DMS53 (cell line): Measurements from ENCODE around the gene C12orf60.

Source experiments
- DNase-seq: peaks from one replicate; lab custom pipeline; 2025; lab: John Stamatoyannopoulos, UW

Gene C12orf60

GRCh38 chr12:14777271-14777670, 26.2 kb upstream of the C12orf60 start:
- peak; percentile 85 for DNase-seq

- peak; percentile 26 for DNase-seq
These were observed 23.6 kb upstream of the C12orf60 start for GRCh38 chr12:14779834-14780233.

- DNase-seq = no peak
These were observed 22.6 kb upstream of the C12orf60 start for GRCh38 chr12:14780859-14781258.

GRCh38 chr12:14781563-14781962, 21.9 kb upstream of the C12orf60 start:
- DNase-seq = no peak

- no peak for DNase-seq
These were observed 20.7 kb upstream of the C12orf60 start for GRCh38 chr12:14782756-14783155.

GRCh38 chr12:14784471-14784870, 19.0 kb upstream of the C12orf60 start:
- DNase-seq = no peak

- no peak for DNase-seq
These were observed 17.9 kb upstream of the C12orf60 start for GRCh38 chr12:14785568-14785967.

GRCh38 chr12:14795028-14795448, 8.4 kb upstream of the C12orf60 start:
- DNase-seq = no peak

- no peak for DNase-seq
These were observed 1.2 kb upstream of the C12orf60 start for GRCh38 chr12:14802247-14802646.

- DNase-seq = no peak
These were observed 804 bp upstream of the C12orf60 start for GRCh38 chr12:14802721-14803010.

GRCh38 chr12:14803830-14804160, 325 bp downstream of the C12orf60 start:
- DNase-seq = no peak

GRCh38 chr12:14810167-14810952, 6.9 kb downstream of the C12orf60 start:
- DNase-seq = no peak

GRCh38 chr12:14810953-14811483, 7.5 kb downstream of the C12orf60 start:
- DNase-seq = peak; percentile 84

- DNase-seq = no peak
These were observed 8.0 kb downstream of the C12orf60 start for GRCh38 chr12:14811486-14811885.

GRCh38 chr12:14814014-14814413, 10.5 kb downstream of the C12orf60 start, which contains the start of gene SMCO3:
Gene SMCO3 (minus strand): TSS chr12:14814182. CDS start chr12:14806680, 7,502 bp downstream.
- DNase-seq = no peak

GRCh38 chr12:14824012-14824634, 20.7 kb downstream of the C12orf60 start:
- DNase-seq = no peak

GRCh38 chr12:14825256-14825655, 21.8 kb downstream of the C12orf60 start:
- no peak for DNase-seq

- DNase-seq = no peak
These were observed 23.0 kb downstream of the C12orf60 start for GRCh38 chr12:14826491-14826890.

GRCh38 chr12:14827043-14827442, 23.6 kb downstream of the C12orf60 start:
- DNase-seq = peak; percentile 40

- peak; percentile 29 for DNase-seq
These were observed 25.4 kb downstream of the C12orf60 start for GRCh38 chr12:14828892-14829291.

- DNase-seq = no peak
These were observed 29.9 kb downstream of the C12orf60 start for GRCh38 chr12:14833336-14833735.

- peak; percentile 17 for DNase-seq
These were observed 30.5 kb downstream of the C12orf60 start for GRCh38 chr12:14833952-14834351.

- peak; percentile 34 for DNase-seq
These were observed 31.0 kb downstream of the C12orf60 start for GRCh38 chr12:14834509-14834908.
